RWPE1 (cell line): ENCODE data around the gene AKAP12.
"Not testable (repeated sequence)": the region's sequence is repeated elsewhere in the genome, so short reads cannot be mapped to it uniquely, and the experiment has no call there.

ENCODE experiments used
- CTCF ChIA-PET: fragments of 350-600 bp; sonication (Branson Sonifier 250); formaldehyde crosslinking; extraction: SDS; loops from one replicate; lab custom pipeline; 2021; lab: Yijun Ruan, JAX
- POLR2A ChIA-PET: fragments of 400-600 bp; formaldehyde crosslinking; extraction: SDS; loops from one replicate; lab custom pipeline; 2020; ENCODE audit warnings: antibody characterized with exemption; ENCODE audit not compliant: low non-redundant PET; lab: Yijun Ruan, JAX
- DNase-seq: peaks from one replicate; pipeline ENCODE4 v3.0.0; 2012; ENCODE audit warnings: low spot score
- H3K27ac ChIP-seq: fragments of 450-650 bp; 2 replicates; pipeline ENCODE4 v1.5.1; 2017
- TF ChIP-seq, protein P1 (sequence below): fragments of 450-650 bp; conservative IDR thresholded peaks from 2 replicates; pipeline ENCODE4 v1.5.1; 2017; ENCODE audit warnings: low read depth, mild to moderate bottlenecking

AKAP12 gene

DNA sequence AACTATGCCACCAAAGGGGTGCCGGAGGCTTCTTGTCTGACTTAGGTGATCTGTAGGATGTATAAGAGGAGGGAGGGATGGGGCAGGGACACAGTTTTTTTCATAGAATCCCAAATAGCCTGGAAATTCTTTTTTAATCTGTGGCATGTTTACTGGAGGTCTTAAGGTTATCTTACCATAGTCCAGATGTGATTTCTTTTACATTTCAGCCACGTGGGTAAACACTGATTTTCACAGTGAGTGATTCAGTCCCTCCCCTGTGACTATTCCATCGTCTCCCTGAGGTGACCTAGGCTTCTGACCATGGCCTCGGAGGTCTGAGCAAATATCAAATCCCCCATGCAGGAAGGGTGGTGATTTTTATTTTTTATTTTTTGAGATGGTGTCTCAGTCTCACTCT, 67.7 kb downstream of the AKAP12 start:
- ChIA-PET CTCF (no interaction called here), POLR2A (no interaction called here)
- H3K27ac ChIP-seq, result no peak overlapping the region
- DNase-seq, result no peak
- TF ChIP-seq, protein P1, sequence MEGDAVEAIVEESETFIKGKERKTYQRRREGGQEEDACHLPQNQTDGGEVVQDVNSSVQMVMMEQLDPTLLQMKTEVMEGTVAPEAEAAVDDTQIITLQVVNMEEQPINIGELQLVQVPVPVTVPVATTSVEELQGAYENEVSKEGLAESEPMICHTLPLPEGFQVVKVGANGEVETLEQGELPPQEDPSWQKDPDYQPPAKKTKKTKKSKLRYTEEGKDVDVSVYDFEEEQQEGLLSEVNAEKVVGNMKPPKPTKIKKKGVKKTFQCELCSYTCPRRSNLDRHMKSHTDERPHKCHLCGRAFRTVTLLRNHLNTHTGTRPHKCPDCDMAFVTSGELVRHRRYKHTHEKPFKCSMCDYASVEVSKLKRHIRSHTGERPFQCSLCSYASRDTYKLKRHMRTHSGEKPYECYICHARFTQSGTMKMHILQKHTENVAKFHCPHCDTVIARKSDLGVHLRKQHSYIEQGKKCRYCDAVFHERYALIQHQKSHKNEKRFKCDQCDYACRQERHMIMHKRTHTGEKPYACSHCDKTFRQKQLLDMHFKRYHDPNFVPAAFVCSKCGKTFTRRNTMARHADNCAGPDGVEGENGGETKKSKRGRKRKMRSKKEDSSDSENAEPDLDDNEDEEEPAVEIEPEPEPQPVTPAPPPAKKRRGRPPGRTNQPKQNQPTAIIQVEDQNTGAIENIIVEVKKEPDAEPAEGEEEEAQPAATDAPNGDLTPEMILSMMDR, result no peak

DNA sequence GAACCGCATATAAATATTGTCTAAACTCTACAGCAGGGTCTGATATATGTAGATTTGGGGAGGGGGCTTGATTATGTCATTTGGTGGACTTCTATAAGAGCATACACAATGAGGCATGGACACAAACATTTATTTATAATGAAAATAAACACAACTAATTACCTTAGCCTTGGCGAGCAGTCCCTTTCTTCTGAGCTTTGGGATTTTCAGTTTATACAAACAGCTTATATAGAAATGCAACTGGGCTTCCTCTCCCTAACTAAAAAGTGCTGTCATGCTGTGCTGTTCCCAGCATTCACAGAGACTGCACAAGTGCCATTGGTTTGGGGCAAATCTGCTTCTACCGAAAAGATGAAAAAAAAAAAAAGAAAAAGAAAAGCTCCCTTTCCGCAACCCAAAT, 69.9 kb downstream of the AKAP12 start:
- ChIA-PET POLR2A (no interaction called here), CTCF (interaction anchor here (0.5 kb wide), 1 partner anchor 14 kb away, joined by 3 read pairs; no protein-coding TSS in a partner anchor)
- TF ChIP-seq, protein P1, result no peak
- DNase-seq, result no peak
- no peak overlapping the region for H3K27ac ChIP-seq

DNA sequence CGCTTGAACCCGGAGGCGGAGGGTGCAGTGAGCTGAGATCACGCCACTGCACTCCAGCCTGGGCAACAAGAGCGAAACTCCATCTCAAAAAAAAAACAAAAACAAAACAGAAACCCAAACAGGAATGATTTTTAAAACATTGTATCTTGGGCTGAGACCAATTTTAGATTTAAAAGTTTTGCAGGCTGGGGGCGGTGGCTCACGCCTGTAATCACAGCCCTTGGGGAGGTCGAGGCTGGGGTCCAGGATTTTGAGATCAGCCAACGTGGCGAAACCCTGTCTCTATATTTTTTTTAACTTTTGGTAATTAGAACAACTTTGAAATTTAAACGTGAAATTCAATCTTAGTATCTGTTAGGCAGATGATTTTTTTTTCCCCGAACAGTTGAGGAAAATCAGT, 70.5 kb downstream of the AKAP12 start:
- ChIA-PET POLR2A (no interaction called here), CTCF (interaction anchor here (1.4 kb wide), 1 partner anchor 296 kb away, joined by 4 read pairs; no protein-coding TSS in a partner anchor)
- no peak overlapping the region for H3K27ac ChIP-seq
- no peak for DNase-seq
- TF ChIP-seq, protein P1, result no peak

DNA sequence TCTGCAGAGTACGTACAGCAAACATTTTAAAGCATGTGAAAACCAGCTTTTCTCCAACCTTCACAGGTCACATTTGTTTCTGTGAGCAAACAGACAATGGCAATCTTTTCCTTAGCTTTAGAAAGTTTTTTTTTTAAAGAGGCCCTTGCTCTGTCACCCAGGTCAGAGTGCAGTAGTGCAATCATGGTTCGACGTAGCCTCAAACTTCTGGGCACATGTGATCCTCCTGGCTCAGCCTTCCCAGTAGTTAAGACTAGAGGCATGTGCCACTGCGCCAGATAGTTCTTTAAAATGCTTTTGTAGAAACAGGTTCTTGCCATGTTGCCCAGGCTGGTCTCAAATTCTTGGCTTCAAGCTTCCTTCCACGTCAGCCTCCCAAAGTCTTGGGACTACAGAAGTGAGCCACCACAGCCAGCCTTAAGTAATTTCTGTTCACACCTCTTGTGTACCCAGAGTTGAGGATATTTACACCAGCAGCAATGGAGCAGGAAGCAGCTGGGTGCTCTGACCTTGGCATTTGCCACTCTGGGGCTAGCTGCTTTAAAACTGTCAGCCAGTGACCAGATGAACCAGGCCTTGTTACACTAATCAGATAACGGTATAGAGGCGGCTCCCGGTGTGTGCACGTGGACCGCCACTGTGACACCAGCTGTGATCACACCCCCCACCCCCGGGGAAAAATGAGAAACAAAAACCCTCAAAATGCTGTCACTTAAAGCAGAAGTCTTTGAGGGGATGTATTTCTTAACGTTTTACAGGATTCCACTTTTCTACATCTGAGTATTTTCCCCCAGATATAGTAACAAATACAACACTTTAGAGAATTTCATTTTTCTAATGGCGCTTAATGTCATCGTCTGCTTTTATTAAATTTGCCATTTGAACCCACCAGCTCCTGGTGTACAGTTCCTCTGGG, 71.3 kb downstream of the AKAP12 start:
- ChIA-PET POLR2A (no interaction called here), CTCF (interaction anchor here (0.6 to 1.4 kb wide), 2 partner anchors 62 to 297 kb away, joined by 4 read pairs; no protein-coding TSS in a partner anchor)
- H3K27ac ChIP-seq, result no peak overlapping the region
- no peak for DNase-seq
- TF ChIP-seq, protein P1, result no peak

DNA sequence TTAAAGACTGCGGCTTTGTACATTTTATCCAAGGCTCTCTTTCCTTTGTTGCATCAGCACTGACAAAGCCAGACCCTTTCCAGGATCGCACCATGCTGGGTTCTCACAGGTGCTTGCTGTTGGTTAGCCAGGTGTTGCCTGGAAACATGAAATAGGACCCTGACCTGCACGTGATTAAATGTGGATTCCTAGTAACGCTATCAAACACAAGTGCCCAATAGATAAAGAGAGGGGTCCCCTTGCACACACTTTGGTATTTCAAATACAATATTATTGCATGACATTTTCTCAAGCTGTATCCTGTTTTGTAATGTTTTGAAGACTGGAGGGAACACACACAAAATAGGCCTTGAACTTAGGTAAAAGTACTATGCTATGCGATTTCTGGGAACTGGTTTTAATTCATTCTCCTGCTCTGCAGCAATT, 73.3 kb downstream of the AKAP12 start:
- ChIA-PET POLR2A (no interaction called here), CTCF (interaction anchor here (1.8 kb wide), 1 partner anchor 11 kb away, joined by 13 read pairs; no protein-coding TSS in a partner anchor)
- H3K27ac ChIP-seq, result no peak overlapping the region
- TF ChIP-seq, protein P1, result no peak
- no peak for DNase-seq

DNA sequence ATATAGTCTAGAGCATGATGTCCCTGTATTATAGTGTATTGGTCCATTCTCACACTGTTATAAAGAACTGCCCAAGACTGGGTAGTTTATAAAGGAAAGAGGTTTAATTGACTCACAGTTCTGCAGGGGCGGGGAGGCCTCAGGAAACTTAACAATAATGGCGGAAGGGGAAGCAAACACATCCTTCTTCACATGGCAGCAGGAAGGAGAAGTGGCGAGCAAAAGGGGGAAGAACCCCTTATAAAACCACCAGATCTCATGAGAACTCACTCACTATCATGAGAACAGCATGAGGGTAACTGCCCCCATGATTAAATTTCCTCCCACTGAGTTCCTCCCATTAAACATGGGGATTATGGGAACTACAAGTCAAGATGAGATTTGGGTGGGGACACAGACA, 75.9 kb downstream of the AKAP12 start:
- CTCF ChIA-PET, result interaction anchor here (1.2 kb wide), 1 partner anchor 9 kb away, joined by 4 read pairs; no protein-coding TSS in a partner anchor
- DNase-seq, POLR2A ChIA-PET, H3K27ac ChIP-seq: not testable (repeated sequence)
